ENCODE results near the gene NFKB2.

The NFKB2 gene

GRCh38 chr10:102394801-102395399 lies 605 bp upstream of the NFKB2 start:
- no peak for DNase-seq

- DNase-seq = no peak
These were observed 779 bp downstream of the NFKB2 start for GRCh38 chr10:102396317-102396650.

- DNase-seq = no peak
These were observed 1.2 kb downstream of the NFKB2 start for GRCh38 chr10:102396730-102397151.

GRCh38 chr10:102397222-102398171 lies 2.0 kb downstream of the NFKB2 start:
- no peak for DNase-seq

- DNase-seq = no peak
These were observed 2.9 kb downstream of the NFKB2 start for GRCh38 chr10:102398172-102399020.

GRCh38 chr10:102399217-102400021 lies 3.9 kb downstream of the NFKB2 start:
- DNase-seq = peak; percentile 93

- no peak for DNase-seq
These were observed 4.6 kb downstream of the NFKB2 start for GRCh38 chr10:102400076-102400475.

GRCh38 chr10:102400598-102401341 lies 5.3 kb downstream of the NFKB2 start:
- no peak for DNase-seq

GRCh38 chr10:102401342-102401654 lies 5.8 kb downstream of the NFKB2 start:
- no peak for DNase-seq

GRCh38 chr10:102401735-102402511 lies 6.4 kb downstream of the NFKB2 start:
- peak; percentile 98 for DNase-seq

GRCh38 chr10:102402512-102402896 lies 7.0 kb downstream of the NFKB2 start:
- DNase-seq = no peak

GRCh38 chr10:102403115-102403514 lies 7.6 kb downstream of the NFKB2 start:
- no peak for DNase-seq

- no peak for DNase-seq
These were observed 9.0 kb downstream of the NFKB2 start for GRCh38 chr10:102404361-102405107.

- no peak for DNase-seq
These were observed 9.6 kb downstream of the NFKB2 start for GRCh38 chr10:102405108-102405571.

GRCh38 chr10:102405632-102406031 lies 10.1 kb downstream of the NFKB2 start:
- no peak for DNase-seq

- DNase-seq = no peak
These were observed 11.3 kb downstream of the NFKB2 start for GRCh38 chr10:102406815-102407214.

- DNase-seq = no peak
These were observed 12.1 kb downstream of the NFKB2 start for GRCh38 chr10:102407425-102408130.

GRCh38 chr10:102408131-102408727 lies 12.7 kb downstream of the NFKB2 start:
- DNase-seq = no peak
